Keratinocyte (primary cell): Measurements from ENCODE around the gene NBEA. TPM values are rescaled to one million over a fixed set of nuclear protein-coding genes. Genes with fewer than 3 reads are reported as not detected.

Experiments used
- DNase-seq: peaks from one replicate; pipeline ENCODE4 v3.0.0-alpha.2; 2011; ENCODE audit warnings: low read depth, missing footprints, low spot score
- FAIRE-seq: peaks from 2 replicates; lab custom pipeline; 2011; peaks lifted over from hg19 to GRCh38; lab: Jason Lieb, UNC
- H2AFZ ChIP-seq: 2 replicates; pipeline ENCODE4 v1.6.0; 2012; ENCODE audit warnings: low read length, control low read depth, inconsistent platforms; ENCODE audit not compliant: control insufficient read depth
- H3K27ac ChIP-seq: 2 replicates; pipeline ENCODE4 v1.5.1; 2011; ENCODE audit warnings: low read length; ENCODE audit not compliant: control insufficient read depth, insufficient read depth
- H3K27me3 ChIP-seq: 3 replicates; pipeline ENCODE4 v1.6.0; 2011; ENCODE audit warnings: low read length; ENCODE audit not compliant: control insufficient read depth, insufficient read depth; ENCODE audit errors: extremely low read depth
- H3K36me3 ChIP-seq, 2 experiments: 2 replicates in 1 of 2; 3 replicates in 1 of 2; pipeline ENCODE4 v1.5.1; 2011; ENCODE audit warnings: low read length in 2 of 2, mild to moderate bottlenecking in 1 of 2; ENCODE audit not compliant: control insufficient read depth in 2 of 2, insufficient read depth in 2 of 2; ENCODE audit errors: extremely low read depth in 1 of 2
- H3K4me1 ChIP-seq: 3 replicates; pipeline ENCODE4 v1.5.1; 2011; ENCODE audit warnings: low read length; ENCODE audit not compliant: control insufficient read depth, insufficient read depth; ENCODE audit errors: extremely low read depth
- H3K4me2 ChIP-seq: 3 replicates; pipeline ENCODE4 v1.6.0; 2011; ENCODE audit warnings: low read depth, low read length; ENCODE audit not compliant: control insufficient read depth, insufficient read depth; ENCODE audit errors: extremely low read depth
- H3K4me3 ChIP-seq, 3 experiments: fragments of 200-600 bp in 1 of 3; sonication (generic) in 1 of 3; 2 replicates in 2 of 3; 3 replicates in 1 of 3; pipeline ENCODE4 v1.5.1; 2011 to 2016; ENCODE audit warnings: low read length in 3 of 3, mild to moderate bottlenecking in 3 of 3, control low read depth in 2 of 3, inconsistent platforms in 1 of 3, low read depth in 1 of 3, mixed read lengths in 1 of 3, mixed run types in 1 of 3, moderate library complexity in 1 of 3; ENCODE audit not compliant: control insufficient read depth in 2 of 3, insufficient read depth in 2 of 3; ENCODE audit errors: extremely low read depth in 1 of 3
- H3K79me2 ChIP-seq: 2 replicates; pipeline ENCODE4 v1.6.0; 2012; ENCODE audit warnings: low read length; ENCODE audit not compliant: control insufficient read depth, insufficient read depth
- H3K9ac ChIP-seq: 3 replicates; pipeline ENCODE4 v1.6.0; 2011; ENCODE audit warnings: low read length; ENCODE audit not compliant: control insufficient read depth, insufficient read depth; ENCODE audit errors: extremely low read depth
- H3K9me1 ChIP-seq: 3 replicates; pipeline ENCODE4 v1.6.0; 2011; ENCODE audit warnings: low read length; ENCODE audit not compliant: control insufficient read depth, insufficient read depth; ENCODE audit errors: extremely low read depth
- H3K9me3 ChIP-seq: 2 replicates; pipeline ENCODE4 v1.5.1; 2012; ENCODE audit warnings: low read depth, low read length; ENCODE audit not compliant: control insufficient read depth
- H4K20me1 ChIP-seq: 3 replicates; pipeline ENCODE4 v1.6.0; 2011; ENCODE audit warnings: low read length; ENCODE audit not compliant: control insufficient read depth, insufficient read depth; ENCODE audit errors: extremely low read depth
- EZH2 ChIP-seq: IDR thresholded peaks from one replicate; pipeline ENCODE4 v1.6.1; 2012; ENCODE audit warnings: inconsistent platforms, mild to moderate bottlenecking, low read length, moderate library complexity
- dilution Hi-C: fragments of 300-500 bp; cut with MboI; formaldehyde crosslinking; loops from one replicate; pipeline ENCODE4 v1.7.0; 2020; ENCODE audit warnings: low sequenced_read_pairs; ENCODE audit not compliant: extremely low pct_ligation_motif_present
- polyA plus RNA-seq, 5 experiments: library from polyadenylated mRNA; depleted of rRNA in 3 of 5; stranded (reverse) in 3 of 5; stranded (forward) in 1 of 5; unstranded in 1 of 5; fragments of >200 nt; gene quantifications; 1 replicate in 1 of 5; 2 replicates in 3 of 5; 3 replicates in 1 of 5; pipeline versions ENCODE4 v1.2.1 to v1.2.3, GENCODE V29; 2011 to 2012; ENCODE audit warnings: missing spikeins in 2 of 5, low read depth in 1 of 5, low replicate concordance in 1 of 5
- TF ChIP-seq, protein P1 (sequence below), 3 experiments: IDR thresholded peaks in 1 of 3; conservative IDR thresholded peaks in 1 of 3; optimal IDR thresholded peaks in 1 of 3; 2 replicates in 2 of 3; 3 replicates in 1 of 3; pipeline versions ENCODE3 to v1.5.1; 2011; ENCODE audit warnings: low read length in 3 of 3, mild to moderate bottlenecking in 3 of 3, moderate library complexity in 2 of 3, control low read depth in 1 of 3, inconsistent platforms in 1 of 3; ENCODE audit not compliant: insufficient read depth in 2 of 3; ENCODE audit errors: extremely low read depth in 1 of 3

Gene NBEA
- polyA plus RNA-seq, 1 donor (not counting 4 experiments of a cell fraction or from before 2014, with no cell fraction given): 0.05 TPM

DNA sequence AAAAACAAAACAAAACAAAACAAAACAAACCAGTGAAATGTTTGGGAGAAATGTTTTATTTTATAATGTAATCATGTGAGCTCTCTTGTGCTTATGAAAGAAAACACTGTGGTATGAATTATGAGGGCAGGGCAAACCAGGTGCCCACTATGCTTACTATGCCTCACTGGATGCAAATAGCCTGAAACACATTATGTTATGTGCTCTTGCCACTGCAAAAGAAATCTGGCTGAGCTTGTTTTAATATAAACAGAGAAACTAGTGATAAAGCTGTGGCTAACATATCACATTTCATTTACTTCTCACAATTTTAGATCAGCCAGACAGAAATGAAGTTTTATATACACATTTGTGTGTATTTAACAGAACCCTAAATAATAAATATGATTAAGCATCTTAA lies 8.7 kb upstream of the NBEA start:
- no peaks in the 10 kb centered on the region for H3K27me3 ChIP-seq
- H3K4me3 ChIP-seq: no peak overlapping the region
- no peak for FAIRE-seq
- no peaks in the 10 kb centered on the region for H3K4me1 ChIP-seq
- TF ChIP-seq, protein P1, sequence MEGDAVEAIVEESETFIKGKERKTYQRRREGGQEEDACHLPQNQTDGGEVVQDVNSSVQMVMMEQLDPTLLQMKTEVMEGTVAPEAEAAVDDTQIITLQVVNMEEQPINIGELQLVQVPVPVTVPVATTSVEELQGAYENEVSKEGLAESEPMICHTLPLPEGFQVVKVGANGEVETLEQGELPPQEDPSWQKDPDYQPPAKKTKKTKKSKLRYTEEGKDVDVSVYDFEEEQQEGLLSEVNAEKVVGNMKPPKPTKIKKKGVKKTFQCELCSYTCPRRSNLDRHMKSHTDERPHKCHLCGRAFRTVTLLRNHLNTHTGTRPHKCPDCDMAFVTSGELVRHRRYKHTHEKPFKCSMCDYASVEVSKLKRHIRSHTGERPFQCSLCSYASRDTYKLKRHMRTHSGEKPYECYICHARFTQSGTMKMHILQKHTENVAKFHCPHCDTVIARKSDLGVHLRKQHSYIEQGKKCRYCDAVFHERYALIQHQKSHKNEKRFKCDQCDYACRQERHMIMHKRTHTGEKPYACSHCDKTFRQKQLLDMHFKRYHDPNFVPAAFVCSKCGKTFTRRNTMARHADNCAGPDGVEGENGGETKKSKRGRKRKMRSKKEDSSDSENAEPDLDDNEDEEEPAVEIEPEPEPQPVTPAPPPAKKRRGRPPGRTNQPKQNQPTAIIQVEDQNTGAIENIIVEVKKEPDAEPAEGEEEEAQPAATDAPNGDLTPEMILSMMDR (optimal IDR thresholded peaks at IDR 0.05 in 1 of 3, IDR thresholded peaks at IDR 0.05 in 1 of 3, conservative IDR thresholded peaks at IDR 0.05 in 1 of 3; ENCODE audit: extremely low read depth in 1 of 3, insufficient read depth in 2 of 3, low read length in 3 of 3): no peak
- TF ChIP-seq EZH2: no peak
- H3K4me2 ChIP-seq: no peak overlapping the region
- H3K36me3 ChIP-seq: no peaks in the 10 kb centered on the region
- H3K9me1 ChIP-seq: no peaks in the 10 kb centered on the region
- H3K27ac ChIP-seq: no peak overlapping the region
- dilution Hi-C loops: no loop called here
- no peaks in the 10 kb centered on the region for H3K9me3 ChIP-seq
- no peak overlapping the region for H2AFZ ChIP-seq
- no peaks in the 10 kb centered on the region for H4K20me1 ChIP-seq
- DNase-seq: no peak
- H3K9ac ChIP-seq: no peak overlapping the region
- H3K79me2 ChIP-seq: no peaks in the 10 kb centered on the region

DNA sequence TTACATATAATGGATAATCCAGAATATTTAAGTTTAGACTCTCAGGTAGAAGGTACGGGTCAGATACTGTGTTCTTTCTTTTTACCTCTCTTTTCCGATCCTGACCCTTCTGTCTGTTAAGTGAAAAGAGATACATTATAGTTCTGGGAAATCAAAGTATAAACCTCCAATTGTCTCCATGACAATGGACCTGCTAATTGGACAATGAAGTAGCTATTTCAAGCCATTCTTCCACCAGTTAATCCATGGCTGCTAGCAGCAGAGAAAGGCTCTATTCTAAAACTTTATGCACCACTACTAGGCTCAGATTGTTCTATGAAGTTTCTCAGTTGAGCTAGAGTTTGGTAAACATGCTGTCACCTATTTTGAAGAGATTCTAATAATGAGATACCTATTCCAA lies 8.3 kb upstream of the NBEA start:
- TF ChIP-seq, protein P1 (optimal IDR thresholded peaks at IDR 0.05 in 1 of 3, IDR thresholded peaks at IDR 0.05 in 1 of 3, conservative IDR thresholded peaks at IDR 0.05 in 1 of 3; ENCODE audit: extremely low read depth in 1 of 3, insufficient read depth in 2 of 3, low read length in 3 of 3): no peak
- TF ChIP-seq EZH2: no peak
- H3K27me3 ChIP-seq: no peaks in the 10 kb centered on the region
- dilution Hi-C loops: no loop called here
- no peaks in the 10 kb centered on the region for H3K36me3 ChIP-seq
- no peak overlapping the region for H3K4me2 ChIP-seq
- H3K4me3 ChIP-seq: no peak overlapping the region
- FAIRE-seq (no peak), DNase-seq (no peak)
- no peak overlapping the region for H3K9ac ChIP-seq
- no peaks in the 10 kb centered on the region for H4K20me1 ChIP-seq
- no peaks in the 10 kb centered on the region for H3K79me2 ChIP-seq
- no peak overlapping the region for H3K27ac ChIP-seq
- H3K4me1 ChIP-seq: no peaks in the 10 kb centered on the region
- no peaks in the 10 kb centered on the region for H3K9me3 ChIP-seq
- H3K9me1 ChIP-seq: no peaks in the 10 kb centered on the region
- H2AFZ ChIP-seq: no peak overlapping the region
